ENCODE results near the gene PCSK4. TPM values are rescaled to one million over a fixed set of nuclear protein-coding genes. Genes with fewer than 3 reads are reported as not detected.

PCSK4 gene
- total RNA-seq, 1 experiment from 2014 or later: 11.1 TPM

DNA sequence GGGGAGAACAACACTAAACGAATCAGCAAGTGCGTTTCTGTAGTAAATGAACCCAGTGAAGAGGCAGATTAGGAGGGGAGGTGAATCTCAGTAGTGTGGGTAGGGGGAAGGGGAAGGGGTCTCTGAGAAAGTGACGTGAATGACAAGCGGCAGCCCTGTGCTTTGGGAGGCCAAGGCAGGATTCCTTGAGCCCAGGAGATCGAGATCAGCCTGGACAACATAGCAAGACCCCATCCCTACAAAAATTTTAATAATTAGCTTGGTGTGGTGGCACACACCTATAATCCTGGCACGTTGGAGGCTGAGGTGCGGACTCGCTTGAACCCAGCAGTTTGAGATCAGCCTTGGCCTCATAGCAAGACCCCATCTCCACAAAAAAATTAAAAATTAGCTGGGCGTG, 41.9 kb upstream of the PCSK4 start:
- Histone ChIP-seq H3K4me3 (replicated peaks in 1 of 2; ENCODE audit: low read depth in 1 of 2, low read length in 2 of 2) (no peak overlapping the region), H3K9me3 (ENCODE audit: control insufficient read depth in 1 of 2, insufficient read depth in 1 of 2, low read depth in 1 of 2, low read length in 2 of 2) (no peaks in the 10 kb centered on the region), H3K9me2 (ENCODE audit: insufficient read depth) (no peaks in the 10 kb centered on the region), H3K9ac (ENCODE audit: low read length) (no peak overlapping the region), H3K79me2 (ENCODE audit: insufficient read depth, low read length) (no peaks in the 10 kb centered on the region), H3K27ac (ENCODE audit: low read depth, low read length) (no peak overlapping the region), H3K36me3 (ENCODE audit: control insufficient read depth in 1 of 2, insufficient read depth in 2 of 2, low read length in 2 of 2) (no peaks in the 10 kb centered on the region), H3K4me1 (ENCODE audit: control insufficient read depth in 1 of 2, insufficient read depth in 2 of 2, low read length in 2 of 2) (no peaks in the 10 kb centered on the region), H2AFZ (ENCODE audit: low read depth, low read length, poor library complexity, severe bottlenecking) (no peak overlapping the region), H3K27me3 (ENCODE audit: insufficient read depth, low read length) (no peaks in the 10 kb centered on the region), H4K20me1 (ENCODE audit: insufficient read depth) (no peaks in the 10 kb centered on the region), H3K4me2 (ENCODE audit: low read length) (no peak overlapping the region)
- intact Hi-C loops (cut with micrococcal nuclease): no loop called here
- BruUV-seq (replicated peaks): no TSS peak
- ATAC-seq (no peak), DNase-seq (ENCODE audit: low read depth, low spot score) (no peak)
- CTCF ChIA-PET: no interaction called here
- RAD21 ChIA-PET (ENCODE audit: low non-redundant PET in 1 of 2, low total read pairs in 2 of 2, uncharacterized antibody in 2 of 2, unreplicated experiment in 2 of 2): no interaction called here
- POLR2A ChIA-PET: no interaction called here
- TF ChIP-seq POLR2A (IDR thresholded peaks at IDR 0.05; ENCODE audit: borderline replicate concordance, extremely low read depth, insufficient read depth, insufficient read length): no peak
- TF ChIP-seq RAD21 (IDR thresholded peaks at IDR 0.05; ENCODE audit: low read depth): no peak
- no peak for TF ChIP-seq CBX3 (IDR thresholded peaks at IDR 0.05; ENCODE audit: low read depth)
- TF ChIP-seq YY1 (IDR thresholded peaks at IDR 0.05; ENCODE audit: extremely low read depth, insufficient replicate concordance, low read depth, low read length): no peak
- TF ChIP-seq SIN3A (IDR thresholded peaks at IDR 0.05; ENCODE audit: low read depth): no peak
- TF ChIP-seq, protein P1, sequence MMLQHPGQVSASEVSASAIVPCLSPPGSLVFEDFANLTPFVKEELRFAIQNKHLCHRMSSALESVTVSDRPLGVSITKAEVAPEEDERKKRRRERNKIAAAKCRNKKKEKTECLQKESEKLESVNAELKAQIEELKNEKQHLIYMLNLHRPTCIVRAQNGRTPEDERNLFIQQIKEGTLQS (IDR thresholded peaks at IDR 0.05): no peak
- no peak for TF ChIP-seq POLR2AphosphoS5 (IDR thresholded peaks at IDR 0.05; ENCODE audit: low read depth, low read length)
- TF ChIP-seq, protein P2, sequence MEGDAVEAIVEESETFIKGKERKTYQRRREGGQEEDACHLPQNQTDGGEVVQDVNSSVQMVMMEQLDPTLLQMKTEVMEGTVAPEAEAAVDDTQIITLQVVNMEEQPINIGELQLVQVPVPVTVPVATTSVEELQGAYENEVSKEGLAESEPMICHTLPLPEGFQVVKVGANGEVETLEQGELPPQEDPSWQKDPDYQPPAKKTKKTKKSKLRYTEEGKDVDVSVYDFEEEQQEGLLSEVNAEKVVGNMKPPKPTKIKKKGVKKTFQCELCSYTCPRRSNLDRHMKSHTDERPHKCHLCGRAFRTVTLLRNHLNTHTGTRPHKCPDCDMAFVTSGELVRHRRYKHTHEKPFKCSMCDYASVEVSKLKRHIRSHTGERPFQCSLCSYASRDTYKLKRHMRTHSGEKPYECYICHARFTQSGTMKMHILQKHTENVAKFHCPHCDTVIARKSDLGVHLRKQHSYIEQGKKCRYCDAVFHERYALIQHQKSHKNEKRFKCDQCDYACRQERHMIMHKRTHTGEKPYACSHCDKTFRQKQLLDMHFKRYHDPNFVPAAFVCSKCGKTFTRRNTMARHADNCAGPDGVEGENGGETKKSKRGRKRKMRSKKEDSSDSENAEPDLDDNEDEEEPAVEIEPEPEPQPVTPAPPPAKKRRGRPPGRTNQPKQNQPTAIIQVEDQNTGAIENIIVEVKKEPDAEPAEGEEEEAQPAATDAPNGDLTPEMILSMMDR (IDR thresholded peaks at IDR 0.05 in 2 of 3, conservative IDR thresholded peaks at IDR 0.05 in 1 of 3; ENCODE audit: borderline replicate concordance in 1 of 3, insufficient read depth in 1 of 3, low read depth in 2 of 3, low read length in 2 of 3): no peak
- TF ChIP-seq JUND (IDR thresholded peaks at IDR 0.05): no peak
- TF ChIP-seq ZFX (IDR thresholded peaks at IDR 0.05): no peak
- TF ChIP-seq EZH2phosphoT487 (IDR thresholded peaks at IDR 0.05; ENCODE audit: borderline replicate concordance): no peak
- TF ChIP-seq, protein P3, sequence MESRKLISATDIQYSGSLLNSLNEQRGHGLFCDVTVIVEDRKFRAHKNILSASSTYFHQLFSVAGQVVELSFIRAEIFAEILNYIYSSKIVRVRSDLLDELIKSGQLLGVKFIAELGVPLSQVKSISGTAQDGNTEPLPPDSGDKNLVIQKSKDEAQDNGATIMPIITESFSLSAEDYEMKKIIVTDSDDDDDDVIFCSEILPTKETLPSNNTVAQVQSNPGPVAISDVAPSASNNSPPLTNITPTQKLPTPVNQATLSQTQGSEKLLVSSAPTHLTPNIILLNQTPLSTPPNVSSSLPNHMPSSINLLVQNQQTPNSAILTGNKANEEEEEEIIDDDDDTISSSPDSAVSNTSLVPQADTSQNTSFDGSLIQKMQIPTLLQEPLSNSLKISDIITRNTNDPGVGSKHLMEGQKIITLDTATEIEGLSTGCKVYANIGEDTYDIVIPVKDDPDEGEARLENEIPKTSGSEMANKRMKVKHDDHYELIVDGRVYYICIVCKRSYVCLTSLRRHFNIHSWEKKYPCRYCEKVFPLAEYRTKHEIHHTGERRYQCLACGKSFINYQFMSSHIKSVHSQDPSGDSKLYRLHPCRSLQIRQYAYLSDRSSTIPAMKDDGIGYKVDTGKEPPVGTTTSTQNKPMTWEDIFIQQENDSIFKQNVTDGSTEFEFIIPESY (IDR thresholded peaks at IDR 0.05; ENCODE audit: extremely low read depth, insufficient replicate concordance, low read length): no peak
- TF ChIP-seq ZNF274 (IDR thresholded peaks at IDR 0.05; ENCODE audit: low read depth, low read length): no peak
- no peak for TF ChIP-seq EGR1 (IDR thresholded peaks at IDR 0.05; ENCODE audit: low read depth)
